Neural progenitor cell (in vitro differentiated cells): ENCODE data around the gene SPECC1L. TPM values are rescaled to one million over a fixed set of nuclear protein-coding genes. Genes with fewer than 3 reads are reported as not detected.

Experiments
- DNase-seq: peaks from one replicate; pipeline ENCODE4 v3.0.0-alpha.2; 2016; ENCODE audit warnings: low spot score
- H2AFZ ChIP-seq: fragments of 200-600 bp; sonication (generic); replicated peaks from 2 replicates; pipeline ENCODE4 v1.6.1; 2016; ENCODE audit warnings: antibody characterized with exemption
- H3F3A ChIP-seq: fragments of 200-600 bp; sonication (generic); 2 replicates; pipeline ENCODE4 v1.6.1; 2016; ENCODE audit warnings: antibody characterized with exemption, low read depth
- H3K27ac ChIP-seq: fragments of 200-600 bp; sonication (generic); 2 replicates; pipeline ENCODE4 v1.5.1; 2016; ENCODE audit warnings: mild to moderate bottlenecking
- H3K27me3 ChIP-seq: fragments of 200-600 bp; sonication (generic); 2 replicates; pipeline ENCODE4 v1.6.1; 2016; ENCODE audit warnings: mild to moderate bottlenecking, moderate library complexity
- H3K36me3 ChIP-seq: fragments of 200-600 bp; sonication (generic); 2 replicates; pipeline ENCODE4 v1.5.1; 2016
- H3K4me1 ChIP-seq: fragments of 200-600 bp; sonication (generic); 2 replicates; pipeline ENCODE4 v1.6.1; 2016; ENCODE audit warnings: mixed run types
- H3K4me2 ChIP-seq: fragments of 200-600 bp; sonication (generic); 2 replicates; pipeline ENCODE4 v1.6.1; 2016
- H3K4me3 ChIP-seq: fragments of 200-600 bp; sonication (generic); 2 replicates; pipeline ENCODE4 v1.5.1; 2016
- H3K79me2 ChIP-seq: fragments of 200-600 bp; sonication (generic); 2 replicates; pipeline ENCODE4 v1.6.1; 2016; ENCODE audit warnings: low read depth
- H3K9ac ChIP-seq: fragments of 200-600 bp; sonication (generic); 2 replicates; pipeline ENCODE4 v1.6.1; 2016
- H3K9me3 ChIP-seq: fragments of 200-600 bp; sonication (generic); 2 replicates; pipeline ENCODE4 v1.5.1; 2016; ENCODE audit warnings: low read depth
- H4K20me1 ChIP-seq: fragments of 200-600 bp; sonication (generic); 2 replicates; pipeline ENCODE4 v1.6.1; 2016; ENCODE audit warnings: low read depth
- H3K27ac Mint-ChIP-seq: 3 replicates; pipeline ENCODE4 v1.8.0; 2021; ENCODE audit warnings: mixed read lengths
- H3K27me3 Mint-ChIP-seq: 2 replicates; pipeline ENCODE4 v1.8.0; 2022; ENCODE audit warnings: low read depth, mild to moderate bottlenecking, inconsistent platforms, moderate library complexity, mixed read lengths; ENCODE audit not compliant: insufficient read depth
- H3K36me3 Mint-ChIP-seq: 3 replicates; pipeline ENCODE4 v1.8.0; 2021; ENCODE audit warnings: mixed read lengths
- H3K4me1 Mint-ChIP-seq: 3 replicates; pipeline ENCODE4 v1.8.0; 2021; ENCODE audit warnings: mixed read lengths
- H3K4me3 Mint-ChIP-seq: 3 replicates; pipeline ENCODE4 v1.8.0; 2021; ENCODE audit warnings: mild to moderate bottlenecking, moderate library complexity, mixed read lengths
- H3K9me3 Mint-ChIP-seq: 3 replicates; pipeline ENCODE4 v1.8.0; 2020; ENCODE audit warnings: mixed read lengths
- CTCF ChIP-seq: fragments of 200-600 bp; sonication (generic); IDR thresholded peaks from 2 replicates; pipeline ENCODE4 v1.5.1; 2017; ENCODE audit warnings: antibody characterized with exemption, mild to moderate bottlenecking
- EZH2 ChIP-seq: fragments of 200-600 bp; sonication (generic); IDR thresholded peaks from 2 replicates; pipeline ENCODE4 v1.6.1; 2017; ENCODE audit warnings: antibody characterized with exemption, mild to moderate bottlenecking, moderate library complexity
- EZH2phosphoT487 ChIP-seq: fragments of 200-600 bp; sonication (generic); IDR thresholded peaks from 2 replicates; pipeline ENCODE4 v1.6.1; 2017; ENCODE audit warnings: antibody characterized with exemption
- total RNA-seq: library from RNA; depleted of rRNA; stranded (reverse); fragments of >200 nt; gene quantifications from 2 replicates; pipeline ENCODE4 v1.2.3, GENCODE V29; 2015; ENCODE audit warnings: low replicate concordance

The SPECC1L gene
- total RNA-seq, 1 donor from 2014 or later, result 48.9 TPM

GRCh38 chr22:24429411-24430365, 159.1 kb downstream of the SPECC1L start:
- H2AFZ ChIP-seq, result no peak overlapping the region
- H3K36me3 Mint-ChIP-seq, result no peaks in the 10 kb centered on the region
- H3K9ac ChIP-seq, result no peak overlapping the region
- peaks cover 20% of the 10 kb centered on the region for H3K27me3 Mint-ChIP-seq
- H3K27ac Mint-ChIP-seq, result peak overlapping the region; percentile 97
- H3K4me3 Mint-ChIP-seq, result peak overlapping the region; percentile 38
- no peaks in the 10 kb centered on the region for H3K9me3 ChIP-seq
- no peak overlapping the region for H3K27ac ChIP-seq
- no peaks in the 10 kb centered on the region for H3K79me2 ChIP-seq
- no peaks in the 10 kb centered on the region for H3K4me1 ChIP-seq
- H3K4me2 ChIP-seq, result no peak overlapping the region
- no peak for TF ChIP-seq CTCF
- no peak for TF ChIP-seq EZH2
- TF ChIP-seq EZH2phosphoT487, result no peak
- H3K4me3 ChIP-seq, result no peak overlapping the region
- H3K36me3 ChIP-seq, result no peaks in the 10 kb centered on the region
- H4K20me1 ChIP-seq, result no peaks in the 10 kb centered on the region
- peaks cover 8% of the 10 kb centered on the region for H3F3A ChIP-seq
- peaks cover 28% of the 10 kb centered on the region for H3K4me1 Mint-ChIP-seq
- H3K27me3 ChIP-seq, result peaks cover 29% of the 10 kb centered on the region
- no peaks in the 10 kb centered on the region for H3K9me3 Mint-ChIP-seq
- DNase-seq, result no peak

- H3K4me1 ChIP-seq, result no peaks in the 10 kb centered on the region
- no peaks in the 10 kb centered on the region for H3K9me3 Mint-ChIP-seq
- H3K27me3 Mint-ChIP-seq, result peaks cover 18% of the 10 kb centered on the region
- H3K4me2 ChIP-seq, result no peak overlapping the region
- no peak overlapping the region for H3K9ac ChIP-seq
- no peaks in the 10 kb centered on the region for H3K9me3 ChIP-seq
- H3K4me1 Mint-ChIP-seq, result peaks cover 25% of the 10 kb centered on the region
- no peaks in the 10 kb centered on the region for H3K79me2 ChIP-seq
- H3K4me3 ChIP-seq, result no peak overlapping the region
- H3F3A ChIP-seq, result peaks cover 8% of the 10 kb centered on the region
- H3K36me3 Mint-ChIP-seq, result no peaks in the 10 kb centered on the region
- H3K36me3 ChIP-seq, result no peaks in the 10 kb centered on the region
- no peak overlapping the region for H3K27ac Mint-ChIP-seq
- H2AFZ ChIP-seq, result no peak overlapping the region
- H4K20me1 ChIP-seq, result no peaks in the 10 kb centered on the region
- no peak overlapping the region for H3K27ac ChIP-seq
- H3K4me3 Mint-ChIP-seq, result no peak overlapping the region
- TF ChIP-seq EZH2 (no peak), EZH2phosphoT487 (no peak), CTCF (no peak)
- H3K27me3 ChIP-seq, result peaks cover 19% of the 10 kb centered on the region
- DNase-seq, result no peak
These were observed 160.0 kb downstream of the SPECC1L start for GRCh38 chr22:24430431-24431308.

- DNase-seq, result no peak
- no peaks in the 10 kb centered on the region for H3K4me1 ChIP-seq
- H3K27ac ChIP-seq, result no peak overlapping the region
- no peak for TF ChIP-seq EZH2
- TF ChIP-seq CTCF, result no peak
- TF ChIP-seq EZH2phosphoT487, result no peak
- peaks cover 11% of the 10 kb centered on the region for H3K27me3 ChIP-seq
- H3F3A ChIP-seq, result peaks cover 8% of the 10 kb centered on the region
- no peak overlapping the region for H3K9ac ChIP-seq
- H3K36me3 Mint-ChIP-seq, result no peaks in the 10 kb centered on the region
- H4K20me1 ChIP-seq, result no peaks in the 10 kb centered on the region
- H3K4me2 ChIP-seq, result no peak overlapping the region
- H3K79me2 ChIP-seq, result no peaks in the 10 kb centered on the region
- no peaks in the 10 kb centered on the region for H3K9me3 ChIP-seq
- no peak overlapping the region for H3K4me3 ChIP-seq
- peak overlapping the region; percentile 90 for H3K27ac Mint-ChIP-seq
- H3K4me1 Mint-ChIP-seq, result peaks cover 22% of the 10 kb centered on the region
- H3K27me3 Mint-ChIP-seq, result peaks cover 11% of the 10 kb centered on the region
- H3K4me3 Mint-ChIP-seq, result peak overlapping the region; percentile 21
- no peak overlapping the region for H2AFZ ChIP-seq
- no peaks in the 10 kb centered on the region for H3K36me3 ChIP-seq
- no peaks in the 10 kb centered on the region for H3K9me3 Mint-ChIP-seq
These were observed 160.8 kb downstream of the SPECC1L start for GRCh38 chr22:24431309-24432034.
